HFF-Myc (cell line): Measurements from ENCODE around the gene LRRFIP1.

Experiments
- DNase-seq: peaks from one replicate; pipeline ENCODE4 v3.0.0-alpha.2; 2011; ENCODE audit warnings: low read depth; ENCODE audit errors: extremely low read depth
- H3K4me3 ChIP-seq: replicated peaks from 2 replicates; pipeline ENCODE4 v1.5.1; 2011; ENCODE audit warnings: low read depth, mild to moderate bottlenecking, control low read depth, low read length
- TF ChIP-seq, protein P1 (sequence below): IDR thresholded peaks from 2 replicates; pipeline ENCODE4 v1.5.1; 2012; ENCODE audit warnings: mild to moderate bottlenecking, low read depth, low read length, control low read depth; ENCODE audit errors: missing control alignments

LRRFIP1 gene

GRCh38 chr2:237670641-237671040 is 43.3 kb downstream of the LRRFIP1 start:
- DNase-seq, result no peak
- H3K4me3 ChIP-seq, result peak overlapping the region; percentile 20; the same call in 1 of the 2 replicates
- TF ChIP-seq, protein P1, sequence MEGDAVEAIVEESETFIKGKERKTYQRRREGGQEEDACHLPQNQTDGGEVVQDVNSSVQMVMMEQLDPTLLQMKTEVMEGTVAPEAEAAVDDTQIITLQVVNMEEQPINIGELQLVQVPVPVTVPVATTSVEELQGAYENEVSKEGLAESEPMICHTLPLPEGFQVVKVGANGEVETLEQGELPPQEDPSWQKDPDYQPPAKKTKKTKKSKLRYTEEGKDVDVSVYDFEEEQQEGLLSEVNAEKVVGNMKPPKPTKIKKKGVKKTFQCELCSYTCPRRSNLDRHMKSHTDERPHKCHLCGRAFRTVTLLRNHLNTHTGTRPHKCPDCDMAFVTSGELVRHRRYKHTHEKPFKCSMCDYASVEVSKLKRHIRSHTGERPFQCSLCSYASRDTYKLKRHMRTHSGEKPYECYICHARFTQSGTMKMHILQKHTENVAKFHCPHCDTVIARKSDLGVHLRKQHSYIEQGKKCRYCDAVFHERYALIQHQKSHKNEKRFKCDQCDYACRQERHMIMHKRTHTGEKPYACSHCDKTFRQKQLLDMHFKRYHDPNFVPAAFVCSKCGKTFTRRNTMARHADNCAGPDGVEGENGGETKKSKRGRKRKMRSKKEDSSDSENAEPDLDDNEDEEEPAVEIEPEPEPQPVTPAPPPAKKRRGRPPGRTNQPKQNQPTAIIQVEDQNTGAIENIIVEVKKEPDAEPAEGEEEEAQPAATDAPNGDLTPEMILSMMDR, result no peak

DNA sequence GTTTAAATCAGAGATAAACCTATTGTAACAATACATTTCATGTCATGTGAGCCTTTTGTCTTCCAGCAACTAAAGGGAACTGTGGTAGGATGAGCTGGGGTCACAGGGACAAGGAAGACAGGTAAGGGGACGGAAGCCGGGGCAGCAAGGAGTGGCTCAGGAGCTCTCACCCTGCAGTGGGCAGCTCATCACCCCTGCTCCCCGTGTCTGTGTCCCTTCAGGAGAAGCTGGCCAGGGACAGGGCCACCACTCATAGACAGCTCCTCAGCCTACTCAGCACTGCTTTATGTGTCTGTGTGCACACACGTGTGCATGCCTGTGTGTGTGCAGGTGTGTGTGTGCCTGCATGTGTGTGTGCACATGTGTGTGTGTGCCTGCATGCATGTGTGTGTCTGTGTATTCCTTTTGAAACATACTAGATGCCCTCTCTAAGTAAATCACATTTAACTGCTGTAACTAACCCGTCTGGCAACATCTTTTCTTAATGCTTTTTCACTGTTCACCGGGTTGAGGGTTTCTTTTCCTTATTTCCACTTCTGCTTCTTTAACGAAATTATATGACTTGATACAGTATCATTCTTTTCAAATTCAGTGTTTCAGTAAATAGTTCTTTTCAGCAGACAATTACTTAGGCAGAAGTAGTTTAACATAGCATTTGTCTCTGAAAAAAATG is 44.2 kb downstream of the LRRFIP1 start:
- no peak overlapping the region for H3K4me3 ChIP-seq
- DNase-seq, result no peak
- TF ChIP-seq, protein P1, result no peak

- TF ChIP-seq, protein P1, result no peak
- DNase-seq, result no peak
- no peak overlapping the region for H3K4me3 ChIP-seq
These were observed 45.3 kb downstream of the LRRFIP1 start for GRCh38 chr2:237672731-237673129.

- no peak for DNase-seq
- TF ChIP-seq, protein P1, result peak; percentile 39
- no peak overlapping the region for H3K4me3 ChIP-seq
These were observed 46.0 kb downstream of the LRRFIP1 start for GRCh38 chr2:237673130-237674001.

- TF ChIP-seq, protein P1, result peak; percentile 2
- peak; percentile 75 for DNase-seq
- no peak overlapping the region for H3K4me3 ChIP-seq
These were observed 47.4 kb downstream of the LRRFIP1 start for GRCh38 chr2:237674731-237675276.

DNA sequence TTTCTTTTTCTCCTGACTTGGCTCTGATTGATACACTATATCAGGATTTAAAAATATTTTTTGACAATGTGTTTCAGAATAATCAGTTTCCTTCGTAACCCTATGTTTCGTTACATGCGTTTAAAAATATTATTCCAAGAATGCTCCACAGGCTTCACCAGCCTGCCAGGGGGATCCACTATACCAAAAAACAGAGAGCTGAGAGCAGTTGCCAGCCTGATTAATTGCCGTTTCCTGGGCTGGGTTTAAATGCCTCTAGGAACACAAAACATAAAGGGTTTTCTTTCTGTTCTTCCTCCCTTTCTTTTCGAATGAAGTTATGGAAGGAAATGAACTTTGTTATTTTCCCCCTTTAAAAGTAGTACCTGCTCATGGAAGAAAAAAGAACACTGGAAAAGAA is 47.9 kb downstream of the LRRFIP1 start:
- H3K4me3 ChIP-seq, result no peak overlapping the region
- DNase-seq, result no peak
- TF ChIP-seq, protein P1, result no peak
